ENCODE data around the gene VPS9D1. TPM values are rescaled to one million over a fixed set of nuclear protein-coding genes. Genes with fewer than 3 reads are reported as not detected.

The VPS9D1 gene
- total RNA-seq: 11.1 TPM
- long read RNA-seq, partial matches to known transcripts: 3 of 13 reads
- long read RNA-seq, other reads (novel, unspliced or antisense): 8 of 13 reads

DNA sequence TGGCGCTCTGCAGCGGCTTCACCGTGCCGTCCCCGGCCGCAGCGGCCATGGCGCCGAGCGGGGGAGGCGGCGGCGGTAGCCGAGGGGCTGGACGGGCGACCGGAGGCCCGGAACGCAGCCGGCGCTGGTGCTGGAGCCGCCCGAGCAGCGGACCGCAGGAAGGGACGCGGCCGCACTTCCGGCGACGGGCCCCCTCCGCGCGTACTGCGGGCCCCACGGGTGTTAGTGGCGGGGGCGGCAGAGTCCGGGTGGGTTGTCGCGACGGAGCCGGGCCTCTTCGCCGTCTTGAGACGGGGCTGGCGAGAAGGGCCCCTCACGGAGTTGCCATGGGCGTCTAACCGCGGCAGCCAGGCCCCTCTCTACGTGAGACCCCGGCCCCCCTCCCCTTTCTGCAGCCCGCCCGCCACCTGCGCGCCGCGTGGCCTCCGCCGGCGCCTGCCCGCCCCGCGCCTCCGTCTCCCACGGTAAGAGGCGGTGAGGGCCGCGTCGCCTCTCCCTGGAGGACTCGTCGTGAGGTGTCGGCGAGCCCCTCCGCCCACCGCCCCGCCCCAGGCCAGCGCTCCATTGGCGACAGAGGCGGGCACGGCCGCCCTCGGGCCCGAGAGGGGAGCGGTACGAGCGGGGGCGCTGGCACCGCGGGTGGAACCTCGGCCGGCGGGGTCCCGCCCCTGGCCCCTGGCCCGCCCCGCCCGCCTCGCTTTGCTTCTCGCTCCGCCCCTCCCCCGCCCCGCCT lies at the start of gene VPS9D1, which contains the start of gene ZNF276:
Gene VPS9D1 (minus strand): TSS at position 86 of the 733 bp plus-strand sequence. CDS start 37 bp downstream, at position 49.
Gene ZNF276 (plus strand): TSS at position 725 of the 733 bp plus-strand sequence. CDS start 104 bp downstream, outside the sequence.
- intact Hi-C loops (cut with DNase I): no loop called here
- peak; percentile 83 for ATAC-seq
- DNase-seq (ENCODE audit: missing footprints): peak; percentile 94

- DNase-seq (ENCODE audit: missing footprints) (no peak), ATAC-seq (no peak)
- intact Hi-C loops (cut with DNase I): no loop called here
Observed at GRCh38 chr16:89770367-89770766, 49.7 kb upstream of the VPS9D1 start.

DNA sequence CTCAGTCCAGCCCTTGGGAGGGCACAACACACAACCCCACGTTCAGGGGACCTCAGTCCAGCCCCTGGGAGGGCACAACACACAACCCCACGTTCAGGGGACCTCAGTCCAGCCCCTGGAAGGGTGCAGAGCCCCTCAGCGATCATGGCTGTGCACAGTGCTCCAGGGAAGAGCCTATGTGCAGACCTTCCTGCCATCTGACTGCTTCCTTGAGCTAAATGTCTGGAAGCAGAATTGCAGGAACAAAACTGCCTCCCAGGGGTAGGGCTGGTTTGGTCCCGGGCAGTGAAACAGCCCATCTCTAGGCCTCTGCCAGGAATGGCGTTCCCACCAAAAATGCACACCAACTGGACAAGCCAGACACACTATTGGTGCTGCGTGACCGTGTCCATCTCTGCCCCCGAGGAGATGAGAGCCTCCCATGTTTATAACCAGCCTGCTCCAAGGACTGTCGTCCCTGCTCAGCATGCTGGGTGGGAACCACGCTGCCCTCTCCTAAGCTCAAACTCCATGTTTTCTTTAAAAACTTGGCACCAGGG lies 44.7 kb upstream of the VPS9D1 start:
- no peak for DNase-seq (ENCODE audit: missing footprints)
- intact Hi-C loops (cut with DNase I): no loop called here
- no peak for ATAC-seq

DNA sequence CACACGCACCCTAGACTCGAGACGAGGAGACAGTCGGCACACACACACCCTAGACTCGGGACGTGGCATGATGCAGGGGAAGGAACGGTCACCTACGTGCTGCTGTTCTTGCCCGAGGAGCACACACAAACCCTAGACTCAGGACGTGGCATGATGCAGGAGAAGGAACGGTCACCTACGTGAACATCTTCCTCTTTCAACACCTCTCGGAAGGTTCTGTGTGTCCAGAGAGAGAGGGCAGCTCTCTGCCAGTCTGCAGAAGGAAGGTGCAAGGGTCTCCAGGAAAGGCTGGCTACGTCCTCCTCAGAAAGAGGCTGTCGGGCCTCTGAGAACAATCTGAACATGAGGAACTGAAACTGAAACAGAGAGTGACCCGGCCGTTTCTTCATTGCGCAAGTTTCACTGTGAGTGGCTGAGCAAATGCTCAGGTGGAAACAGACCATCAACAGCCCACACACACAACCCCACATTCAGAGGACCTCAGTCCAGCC lies 44.1 kb upstream of the VPS9D1 start:
- intact Hi-C loops (cut with DNase I): no loop called here
- no peak for DNase-seq (ENCODE audit: missing footprints)
- ATAC-seq: peak; percentile 69

DNA sequence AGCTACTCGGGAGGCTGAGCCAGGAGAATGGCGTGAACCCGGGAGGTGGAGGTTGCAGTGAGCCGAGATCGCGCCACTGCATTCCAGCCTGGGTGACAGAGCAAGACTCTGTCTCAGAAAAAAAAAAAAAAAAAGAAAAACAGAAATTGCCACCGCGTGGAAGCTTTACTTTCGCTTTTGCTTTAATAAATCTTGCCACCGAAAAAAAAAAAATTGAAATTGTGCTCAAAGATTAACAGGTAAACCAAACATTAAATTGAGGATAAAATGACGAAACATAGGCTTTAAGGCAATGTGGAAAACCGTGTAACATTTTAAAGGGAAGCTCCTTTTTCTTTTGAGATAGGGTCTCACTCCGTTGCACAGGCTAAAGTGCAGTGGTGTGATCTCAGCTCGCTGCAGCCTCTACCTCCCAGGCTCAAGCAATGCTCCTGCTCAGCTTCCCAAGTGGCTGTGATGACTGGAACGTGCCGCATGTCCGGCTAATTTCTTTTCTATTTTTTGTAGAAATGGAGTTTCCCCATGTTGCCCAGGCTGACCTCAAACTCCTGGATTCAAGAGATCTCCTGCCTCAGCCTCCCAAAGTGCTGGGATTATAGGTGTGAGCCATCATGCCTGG lies 40.7 kb upstream of the VPS9D1 start:
- DNase-seq (ENCODE audit: missing footprints): no peak
- ATAC-seq: no peak

GRCh38 chr16:89759746-89760340 lies 39.1 kb upstream of the VPS9D1 start:
- ATAC-seq (no peak), DNase-seq (ENCODE audit: missing footprints) (no peak)
- intact Hi-C loops (cut with DNase I): no loop called here

More for the DNA sequence above, 40.7 kb upstream of the VPS9D1 start:
- intact Hi-C loops (cut with DNase I): no loop called here

DNA sequence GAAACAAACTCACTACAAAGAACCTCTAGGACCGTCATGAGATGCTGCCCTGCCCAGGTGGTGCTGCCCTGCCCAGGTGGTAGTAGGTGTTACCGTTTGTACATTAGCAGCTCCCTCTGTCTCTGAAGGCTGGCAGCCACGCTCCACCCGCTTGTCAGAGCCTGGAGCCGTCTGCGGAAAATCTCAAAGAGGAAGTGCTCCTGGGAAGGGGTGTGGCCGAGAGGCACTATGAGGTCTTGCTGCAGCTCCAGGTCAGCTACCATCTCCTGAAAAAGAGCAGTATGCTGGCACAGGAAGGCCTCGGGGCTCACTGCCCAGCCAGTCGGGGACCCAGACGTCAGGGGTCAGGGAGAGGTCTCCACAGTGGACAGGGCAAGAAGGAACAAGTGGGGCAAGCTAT lies 28.9 kb upstream of the VPS9D1 start:
- ATAC-seq: peak; percentile 23
- intact Hi-C loops (cut with DNase I): no loop called here

GRCh38 chr16:89748921-89749320 lies 28.2 kb upstream of the VPS9D1 start:
- intact Hi-C loops (cut with DNase I): no loop called here
- no peak for ATAC-seq
- no peak for DNase-seq (ENCODE audit: missing footprints)

More for the DNA sequence above, 28.9 kb upstream of the VPS9D1 start:
- DNase-seq (ENCODE audit: missing footprints): peak; percentile 82

GRCh38 chr16:89748076-89748475 lies 27.4 kb upstream of the VPS9D1 start:
- intact Hi-C loops (cut with DNase I): no loop called here
- DNase-seq (ENCODE audit: missing footprints) (no peak), ATAC-seq (no peak)

GRCh38 chr16:89746043-89746442 lies 25.3 kb upstream of the VPS9D1 start:
- intact Hi-C loops (cut with DNase I): no loop called here
- no peak for ATAC-seq
- no peak for DNase-seq (ENCODE audit: missing footprints)

- intact Hi-C loops (cut with DNase I): no loop called here
- peak; percentile 64 for DNase-seq (ENCODE audit: missing footprints)
- ATAC-seq: no peak
Observed at GRCh38 chr16:89744813-89745212, 24.1 kb upstream of the VPS9D1 start.

DNA sequence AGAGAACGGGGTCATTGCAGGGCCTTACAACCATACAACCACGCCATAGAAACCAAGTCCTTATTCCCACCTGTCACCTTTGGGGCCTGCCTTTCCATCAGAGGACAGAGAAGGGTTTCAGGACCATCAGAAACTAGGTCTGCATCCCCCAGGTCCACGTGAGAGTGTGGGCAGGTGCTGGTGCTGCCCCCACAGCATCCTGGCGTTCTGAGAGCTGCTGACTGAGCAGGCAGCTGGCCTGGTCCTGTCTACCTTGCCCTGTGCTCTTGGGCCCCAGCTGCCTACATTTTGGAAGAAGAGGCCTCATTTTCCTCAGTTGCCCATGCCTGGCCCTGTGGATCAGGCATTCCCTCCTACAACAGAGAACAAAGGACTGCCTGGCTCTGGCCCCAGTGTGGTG lies 22.2 kb upstream of the VPS9D1 start:
- intact Hi-C loops (cut with DNase I): no loop called here
- DNase-seq (ENCODE audit: missing footprints) (no peak), ATAC-seq (no peak)

DNA sequence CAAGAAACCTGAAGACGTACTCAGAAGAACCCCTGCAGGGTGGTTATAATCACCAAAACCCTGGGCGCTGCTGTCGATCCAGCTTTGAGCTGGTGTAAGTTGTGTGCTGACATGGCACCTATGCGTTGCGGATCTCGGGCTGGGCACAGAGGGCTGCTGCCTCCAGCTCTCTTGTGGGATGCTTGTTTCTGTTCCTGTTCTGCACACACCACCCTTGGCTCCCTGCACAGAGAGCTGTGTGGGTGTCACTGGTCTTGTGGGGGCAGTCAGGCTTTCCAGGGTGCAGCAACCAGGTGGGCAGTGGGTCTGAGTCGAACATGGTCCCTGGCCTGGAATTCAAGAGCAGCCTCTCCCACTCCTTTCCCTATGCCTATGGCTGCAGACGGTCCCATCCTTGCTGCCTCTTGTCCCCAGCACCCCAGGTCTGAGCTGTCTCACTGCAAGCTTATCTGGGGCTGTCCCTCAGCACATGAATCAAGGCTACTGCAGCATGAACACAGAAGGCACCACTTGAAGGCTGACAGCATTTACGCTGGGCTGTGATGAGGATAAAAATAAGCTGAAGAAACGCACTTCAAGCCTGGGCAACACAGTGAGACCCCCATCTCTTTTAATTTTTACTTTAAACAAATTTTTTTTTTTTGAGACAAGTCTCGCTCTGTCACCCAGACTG lies 20.8 kb upstream of the VPS9D1 start:
- intact Hi-C loops (cut with DNase I): no loop called here
- no peak for ATAC-seq
- no peak for DNase-seq (ENCODE audit: missing footprints)

DNA sequence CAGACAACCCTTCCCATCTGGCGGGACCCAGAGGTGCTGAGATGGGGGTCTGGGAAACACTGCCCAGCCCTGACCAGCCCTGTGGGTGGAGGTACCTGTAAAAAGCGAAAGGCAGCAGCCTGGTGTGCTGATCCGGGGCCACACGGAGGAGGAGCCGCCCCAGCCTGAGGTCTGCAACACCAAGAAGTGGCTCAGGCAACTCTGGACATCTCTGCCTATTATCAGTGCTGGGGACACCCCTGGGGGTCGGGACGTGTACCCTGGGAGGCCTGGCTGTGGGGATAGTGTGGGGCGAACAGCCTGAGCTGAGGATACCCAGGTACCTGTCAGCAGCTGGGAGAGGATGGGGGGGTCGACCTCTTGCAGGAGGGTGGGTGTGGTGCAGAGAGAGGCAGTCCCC lies 18.7 kb upstream of the VPS9D1 start:
- DNase-seq (ENCODE audit: missing footprints) (no peak), ATAC-seq (no peak)
- intact Hi-C loops (cut with DNase I): no loop called here

DNA sequence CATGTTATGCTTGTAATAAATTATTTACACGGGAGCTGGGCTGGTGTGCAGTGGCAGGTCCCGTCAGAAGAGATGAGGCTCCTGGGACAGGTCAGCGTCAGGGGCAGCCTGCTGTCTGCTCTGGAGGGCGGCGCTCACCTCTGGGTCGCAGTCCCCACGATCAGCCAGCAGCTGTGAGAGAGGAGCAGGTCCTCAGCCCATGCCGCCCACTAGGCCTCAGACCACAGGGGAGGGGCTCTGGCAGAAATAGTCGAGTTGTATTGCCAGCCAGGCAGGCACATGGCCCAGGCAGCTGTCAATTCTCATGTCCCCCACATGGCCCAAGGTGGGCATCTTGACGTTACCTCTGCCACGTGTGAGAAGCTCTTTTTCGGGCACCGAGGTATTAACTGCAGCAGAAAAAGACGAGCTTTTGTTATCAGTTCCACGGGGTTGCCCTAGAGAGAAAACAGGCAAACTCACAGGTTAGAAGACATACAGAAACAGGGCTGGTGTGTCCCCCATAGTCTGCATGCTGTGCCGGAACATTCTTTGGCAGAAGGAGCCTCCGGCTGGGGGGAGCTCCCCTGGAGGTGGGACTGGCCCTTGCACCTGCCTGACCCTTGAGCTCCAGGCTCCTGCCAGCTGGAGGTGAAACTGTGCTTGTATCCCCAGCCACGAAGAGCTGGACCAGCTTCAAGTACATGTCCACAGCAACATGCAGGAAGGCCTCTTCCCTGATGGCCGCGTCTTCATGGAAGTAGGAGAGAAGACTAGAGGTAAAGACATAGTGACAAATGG lies 18.0 kb upstream of the VPS9D1 start:
- ATAC-seq: no peak
- DNase-seq (ENCODE audit: missing footprints): no peak
- intact Hi-C loops (cut with DNase I): no loop called here

- DNase-seq (ENCODE audit: missing footprints): no peak
- intact Hi-C loops (cut with DNase I): no loop called here
- no peak for ATAC-seq
Observed at GRCh38 chr16:89738072-89738377, 17.3 kb upstream of the VPS9D1 start.

DNA sequence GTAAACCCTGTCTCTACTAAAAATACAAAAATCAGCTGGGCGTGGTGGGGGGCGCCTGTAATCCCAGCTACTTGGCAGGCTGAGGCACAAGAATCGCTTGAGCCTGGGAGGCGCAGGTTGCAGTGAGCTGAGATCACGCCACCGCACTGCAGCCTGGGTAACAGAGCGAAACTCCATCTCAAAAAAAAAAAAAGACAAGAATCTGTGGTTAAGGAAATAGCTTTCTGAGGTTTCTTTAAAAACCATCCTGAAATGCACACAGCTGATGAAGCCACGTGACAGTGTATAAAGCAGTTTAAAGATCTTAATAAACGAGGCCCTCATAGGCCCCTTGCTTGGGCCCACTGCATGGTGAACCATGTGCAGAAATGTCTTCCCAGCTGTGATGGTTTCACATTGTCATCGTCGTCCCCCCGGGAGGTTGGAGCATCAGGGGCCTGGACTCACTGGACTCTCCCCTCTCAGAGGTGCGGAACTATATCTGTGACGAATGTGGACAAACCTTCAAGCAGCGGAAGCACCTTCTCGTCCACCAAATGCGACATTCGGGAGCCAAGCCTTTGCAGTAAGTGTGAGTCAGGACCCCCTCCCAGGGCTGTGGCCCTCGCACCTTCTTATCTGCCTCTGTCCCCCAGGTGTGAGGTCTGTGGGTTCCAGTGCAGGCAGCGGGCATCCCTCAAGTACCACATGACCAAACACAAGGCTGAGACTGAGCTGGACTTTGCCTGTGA lies 16.8 kb upstream of the VPS9D1 start:
- intact Hi-C loops (cut with DNase I): no loop called here
- DNase-seq (ENCODE audit: missing footprints) (no peak), ATAC-seq (no peak)

DNA sequence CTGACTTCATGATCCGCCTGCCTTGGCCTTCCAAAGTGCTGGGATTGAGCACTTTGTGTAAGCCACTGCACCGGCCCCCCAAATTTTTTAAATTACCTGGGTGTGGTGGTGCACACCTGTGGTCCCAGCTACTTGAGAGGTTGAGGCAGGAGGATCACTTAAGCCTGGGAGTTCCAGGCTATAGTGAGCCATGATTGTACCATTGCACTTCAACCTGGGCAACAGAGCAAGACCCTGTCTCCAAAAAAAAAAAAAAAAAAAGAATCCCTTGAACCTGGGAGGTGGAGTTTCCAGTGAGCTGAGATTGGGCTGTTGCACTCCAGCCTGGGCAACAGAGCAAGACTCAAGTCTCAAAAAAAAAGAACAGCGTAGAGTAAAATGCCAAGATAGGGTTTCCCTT lies 15.9 kb upstream of the VPS9D1 start:
- DNase-seq (ENCODE audit: missing footprints) (no peak), ATAC-seq (no peak)
- intact Hi-C loops (cut with DNase I): no loop called here
